RCC 7860 (cell line): ENCODE measurements around the gene ANK3.

Source experiments
- DNase-seq: peaks from one replicate; pipeline ENCODE4 v3.0.0-alpha.2; 2015; ENCODE audit warnings: low spot score
- FAIRE-seq: peaks from 2 replicates; lab custom pipeline; 2012; peaks lifted over from hg19 to GRCh38; lab: Jason Lieb, UNC

ANK3 gene

DNA sequence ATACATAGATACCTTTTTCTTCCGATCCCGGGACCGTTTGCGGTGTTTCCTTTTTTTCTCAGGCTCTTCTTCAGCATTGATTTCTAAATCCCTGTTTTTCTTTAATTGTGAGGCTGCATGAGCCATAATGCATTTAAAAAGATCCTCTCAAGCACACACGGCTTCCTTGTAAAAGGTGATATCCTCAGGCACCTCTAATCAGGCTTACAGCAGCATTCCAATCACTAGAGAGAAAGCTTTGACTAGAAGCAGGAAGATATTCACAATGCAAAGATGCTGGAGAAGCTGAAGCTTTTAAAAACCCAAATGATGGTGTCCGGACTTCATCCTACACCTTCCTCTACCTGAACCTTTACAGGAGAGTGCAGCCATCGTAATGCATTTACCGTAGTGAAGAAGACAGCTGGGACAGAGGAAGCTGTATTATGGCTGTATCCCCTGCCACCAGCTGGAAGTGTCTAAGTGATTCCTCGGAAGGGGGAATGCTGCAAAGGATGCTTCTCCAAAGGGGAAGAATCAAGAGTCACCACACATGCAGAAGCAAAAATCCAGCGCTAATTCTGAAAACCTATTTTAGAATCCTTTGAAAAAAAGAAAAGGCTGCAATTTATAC lies at the start of gene ANK3:
Gene ANK3 (minus strand): TSS at position 463 of the 613 bp plus-strand sequence. CDS start 337 bp downstream, at position 126.
- FAIRE-seq: no peak
- no peak for DNase-seq

DNA sequence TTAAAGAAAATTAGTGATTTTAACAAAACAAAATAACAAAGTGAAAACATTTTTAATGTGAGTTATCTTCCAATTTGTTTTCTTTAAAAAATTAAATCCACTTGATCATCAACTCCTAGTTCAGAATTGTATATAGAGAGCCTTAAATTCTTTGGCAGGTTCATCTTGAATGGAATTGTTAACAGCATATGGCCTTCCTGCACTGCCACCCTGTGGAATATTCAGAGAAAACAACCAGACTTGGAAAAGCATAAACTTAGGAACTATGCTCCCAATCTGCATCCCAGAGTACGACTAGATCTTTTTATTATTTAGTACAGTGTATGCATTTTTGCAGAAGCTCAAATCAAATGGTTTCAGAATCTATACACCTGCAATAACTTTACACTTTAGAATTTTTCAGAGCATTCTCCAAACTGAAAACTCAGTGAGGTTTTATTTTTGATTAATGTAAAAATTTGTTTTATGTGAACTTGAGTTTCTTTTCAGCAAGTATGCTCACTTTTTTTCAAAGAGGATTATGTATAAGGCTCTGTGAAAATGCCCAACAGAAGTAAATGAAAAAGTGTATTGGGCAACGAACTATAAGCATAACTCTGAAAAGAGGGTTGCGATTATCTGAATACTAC lies 44.9 kb upstream of the ANK3 start:
- peak; percentile 76 for FAIRE-seq

GRCh38 chr10:60433684-60434083 lies 44.0 kb upstream of the ANK3 start:
- FAIRE-seq (no peak), DNase-seq (no peak)

More for the DNA sequence above, 44.9 kb upstream of the ANK3 start:
- peak; percentile 51 for DNase-seq

- DNase-seq: no peak
- FAIRE-seq: no peak
Measured at GRCh38 chr10:60430836-60431597, 41.3 kb upstream of the ANK3 start.

DNA sequence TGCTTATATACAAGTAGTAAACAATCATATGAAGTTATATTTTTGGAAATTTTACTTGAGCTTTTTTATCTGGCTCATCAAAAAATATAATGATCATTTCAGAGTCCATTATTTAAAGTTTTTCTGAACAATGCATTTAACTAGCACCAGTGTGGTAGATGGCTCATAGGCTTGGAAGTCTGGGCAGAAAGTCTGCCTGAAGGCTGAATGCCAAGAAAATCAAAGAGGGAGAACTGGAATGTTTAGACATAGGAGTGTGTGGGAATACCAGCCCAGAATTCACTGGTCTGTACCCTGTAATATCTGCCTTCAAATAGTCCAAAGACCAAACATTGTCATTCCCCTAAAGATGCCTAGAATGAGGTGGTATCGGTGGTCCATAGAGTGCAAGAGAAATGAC lies 40.3 kb upstream of the ANK3 start:
- FAIRE-seq: no peak
- DNase-seq: no peak

DNA sequence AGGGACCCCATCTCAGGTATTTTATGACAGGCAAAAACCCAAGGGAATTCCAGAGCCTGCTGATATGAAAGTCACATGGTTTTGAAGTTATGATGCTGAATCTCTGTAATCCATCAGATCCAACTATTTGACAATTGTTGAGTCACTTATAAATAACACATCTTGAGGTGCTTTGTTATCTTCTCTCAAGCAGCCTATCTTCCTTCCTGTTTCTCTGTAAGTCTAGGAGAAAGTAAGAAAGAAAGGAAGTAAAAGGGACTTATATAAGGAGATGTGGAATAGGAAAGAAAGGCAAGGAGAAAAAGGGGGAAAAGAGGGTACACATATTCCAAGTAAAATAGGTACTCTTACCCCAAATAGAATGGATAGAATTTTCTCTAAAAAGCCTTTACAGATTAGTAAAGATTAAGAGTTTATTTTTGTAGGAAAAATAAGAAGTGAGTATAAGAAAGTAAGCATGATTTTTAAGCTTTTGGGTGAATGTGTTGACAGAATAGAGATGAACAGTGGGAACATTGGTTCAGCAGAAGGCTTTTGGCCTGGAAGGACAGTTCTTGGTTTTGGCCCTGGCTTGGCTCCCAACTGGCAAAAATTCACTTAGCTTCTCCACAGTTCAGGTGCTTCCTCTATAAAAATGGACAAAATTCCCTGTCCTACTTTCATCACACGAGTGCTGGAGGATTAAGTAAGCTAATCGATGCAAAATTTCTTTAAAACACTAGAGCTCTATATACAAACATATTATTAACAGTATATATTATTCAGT lies 39.6 kb upstream of the ANK3 start:
- no peak for DNase-seq
- FAIRE-seq: no peak

- DNase-seq (no peak), FAIRE-seq (no peak)
Measured at GRCh38 chr10:60428387-60428737, 38.7 kb upstream of the ANK3 start.

DNA sequence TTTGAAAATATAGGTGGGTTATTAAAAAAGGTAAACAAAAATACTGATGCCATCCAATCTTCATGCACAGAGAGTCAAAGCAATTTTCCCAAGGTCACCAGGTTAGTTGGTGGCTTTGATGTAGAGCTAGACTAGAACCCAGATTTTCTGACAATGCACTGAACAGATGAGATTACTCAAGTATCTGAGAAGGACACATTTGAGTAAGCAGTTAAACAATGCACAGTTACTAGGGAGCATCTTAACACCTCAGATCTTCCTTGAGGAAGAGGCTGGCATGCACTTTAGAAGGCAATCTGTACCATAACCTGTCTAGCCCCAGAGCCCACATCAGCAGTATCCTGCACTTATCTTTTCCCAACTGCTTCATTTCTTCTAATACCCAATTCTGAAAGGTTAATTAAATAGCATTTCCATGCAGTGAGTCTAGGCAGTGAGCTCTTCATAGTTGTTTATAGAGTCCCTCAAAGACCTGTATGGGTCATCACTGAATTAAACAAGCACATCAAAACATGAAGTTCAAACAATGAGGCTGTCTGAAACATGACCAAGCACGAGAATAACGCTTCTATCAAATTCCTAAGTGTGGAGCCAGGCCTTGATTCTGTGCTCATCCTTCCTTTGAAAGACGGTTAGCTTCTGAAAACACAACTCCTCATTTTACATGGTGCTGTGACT lies 38.2 kb upstream of the ANK3 start:
- DNase-seq: no peak
- FAIRE-seq: no peak

- DNase-seq (no peak), FAIRE-seq (no peak)
Measured at GRCh38 chr10:60427148-60427547, 37.5 kb upstream of the ANK3 start.

DNA sequence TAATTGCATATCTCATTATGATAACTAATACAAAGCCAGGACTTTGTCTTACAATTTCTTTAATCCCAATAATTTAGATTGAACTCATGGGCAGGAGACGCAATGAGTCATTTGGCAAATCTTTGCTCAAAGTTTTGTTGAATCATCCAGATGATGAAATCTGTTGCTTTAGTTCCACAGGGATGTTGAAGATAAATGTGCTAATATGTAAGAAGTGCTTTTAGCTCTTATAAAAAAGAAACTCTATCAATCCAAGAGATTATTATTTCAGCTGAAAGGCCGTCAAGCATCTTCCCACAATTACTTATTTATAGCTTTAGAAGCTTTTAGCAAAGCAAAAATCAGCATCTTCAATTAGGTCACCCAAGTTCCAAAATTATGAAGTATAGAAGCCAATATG lies 36.8 kb upstream of the ANK3 start:
- DNase-seq (peak; percentile 26), FAIRE-seq (peak; percentile 34)

- DNase-seq: no peak
- FAIRE-seq: no peak
Measured at GRCh38 chr10:60425392-60426110, 35.9 kb upstream of the ANK3 start.

DNA sequence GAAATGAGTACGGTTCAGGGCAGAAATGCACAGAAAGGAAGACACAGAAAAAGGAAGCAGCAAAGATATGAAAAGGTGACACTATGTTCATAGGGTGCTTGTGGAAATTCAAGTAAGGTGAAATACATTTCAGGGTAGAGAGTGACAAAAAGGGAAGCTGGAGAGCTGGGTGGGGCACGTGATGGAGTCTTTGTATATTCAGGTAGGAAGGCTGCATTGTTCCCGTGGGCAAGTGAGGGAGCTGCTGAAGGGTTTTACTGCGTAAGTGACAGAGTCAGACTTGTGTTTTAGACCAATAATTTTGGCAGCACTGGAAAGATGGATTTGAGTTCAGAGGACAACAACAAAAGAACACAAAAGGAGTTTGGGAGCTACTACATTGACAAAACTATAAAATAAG lies 35.3 kb upstream of the ANK3 start:
- FAIRE-seq (no peak), DNase-seq (no peak)

- DNase-seq (no peak), FAIRE-seq (no peak)
Measured at GRCh38 chr10:60423920-60424319, 34.2 kb upstream of the ANK3 start.

GRCh38 chr10:60422809-60423208 lies 33.1 kb upstream of the ANK3 start:
- no peak for DNase-seq
- FAIRE-seq: no peak

GRCh38 chr10:60420991-60421894 lies 31.6 kb upstream of the ANK3 start:
- FAIRE-seq: no peak
- no peak for DNase-seq

DNA sequence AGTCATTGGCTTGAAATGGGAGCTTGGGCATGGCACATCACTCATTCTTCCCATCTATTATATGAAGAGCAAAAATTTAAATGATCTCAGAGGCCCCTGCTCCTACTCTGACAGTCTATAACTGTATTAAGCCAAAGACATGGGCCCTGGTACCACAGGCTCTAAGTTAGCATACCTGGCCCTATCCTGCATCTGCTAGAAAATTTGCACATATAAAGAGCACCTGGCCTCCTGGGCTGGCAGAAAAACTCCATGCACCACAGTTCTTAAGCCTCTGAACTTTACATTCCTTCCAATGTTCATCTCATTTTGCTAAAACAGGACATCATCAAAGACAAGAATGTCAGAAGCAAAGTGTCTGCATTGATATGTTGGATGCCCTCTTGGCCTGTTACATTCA lies 29.6 kb upstream of the ANK3 start:
- DNase-seq (no peak), FAIRE-seq (no peak)

- FAIRE-seq: no peak
- DNase-seq: no peak
Measured at GRCh38 chr10:60417901-60418300, 28.2 kb upstream of the ANK3 start.

DNA sequence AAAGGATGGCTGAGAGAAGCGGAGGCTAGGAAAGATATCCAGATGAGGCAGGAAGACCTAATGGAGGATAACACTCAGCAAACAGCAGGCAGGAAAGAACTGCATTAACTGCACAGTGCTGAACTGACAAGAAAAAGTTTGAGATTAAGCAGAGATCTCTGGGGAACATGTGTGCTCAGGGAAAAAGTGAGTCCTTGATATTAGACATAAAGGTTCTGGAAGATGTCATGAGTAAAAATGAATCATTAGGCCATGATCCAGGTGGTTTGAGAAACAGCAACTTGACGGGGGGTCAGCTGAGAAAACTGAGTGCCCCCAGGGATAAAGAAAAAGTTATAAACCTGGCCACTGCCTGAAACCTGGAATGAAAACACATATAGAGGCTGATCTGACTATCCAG lies 27.3 kb upstream of the ANK3 start:
- FAIRE-seq (no peak), DNase-seq (no peak)

- peak; percentile 78 for FAIRE-seq
- peak; percentile 82 for DNase-seq
Measured at GRCh38 chr10:60414877-60415585, 25.4 kb upstream of the ANK3 start.
